Activated T-cell treated with anti-CD3 and anti-CD28 coated beads, Interleukin-2, amount 50 U/mL, for 72 hours (primary cell): ENCODE data around the gene SMARCA5. TPM values are rescaled to one million over a fixed set of nuclear protein-coding genes. Genes with fewer than 3 reads are reported as not detected.

Experiments
- ATAC-seq, 2 donors: fragments of 150-1000 bp; cut with Tn5 transposase; replicated peaks in 1 of 2; 2 replicates each; pipeline ENCODE4 v1.10.0; 2021; ENCODE audit warnings: moderate library complexity in 2 of 2, mild to moderate bottlenecking in 1 of 2
- DNase-seq, 2 donors: peaks; one replicate each; pipeline ENCODE4 v3.0.0; 2021 to 2022; ENCODE audit warnings: mixed read lengths in 1 of 2
- H3K27ac Mint-ChIP-seq: one replicate; pipeline ENCODE4 v1.8.0; 2022; ENCODE audit warnings: mild to moderate bottlenecking, moderate library complexity, mixed read lengths
- H3K27me3 Mint-ChIP-seq: one replicate; pipeline ENCODE4 v1.8.0; 2022; ENCODE audit warnings: low read depth, mixed read lengths
- H3K36me3 Mint-ChIP-seq, 2 donors: one replicate each; pipeline ENCODE4 v1.8.0; 2022; ENCODE audit warnings: mixed read lengths in 2 of 2, mild to moderate bottlenecking in 1 of 2; ENCODE audit not compliant: insufficient read depth in 2 of 2
- H3K4me1 Mint-ChIP-seq: one replicate; pipeline ENCODE4 v1.8.0; 2022; ENCODE audit warnings: low read depth, mixed read lengths
- H3K4me3 Mint-ChIP-seq, 2 donors: one replicate each; pipeline ENCODE4 v1.8.0; 2022; ENCODE audit warnings: mild to moderate bottlenecking in 2 of 2, mixed read lengths in 2 of 2, moderate library complexity in 2 of 2
- H3K9me3 Mint-ChIP-seq, 2 donors: one replicate each; pipeline ENCODE4 v1.8.0; 2022; ENCODE audit warnings: mixed read lengths in 2 of 2
- total RNA-seq, 2 donors: library from RNA; stranded (reverse); gene quantifications; one replicate each; pipeline ENCODE4 v1.2.3, GENCODE V29; 2022

The SMARCA5 gene
- total RNA-seq, 2 donors from 2014 or later: 52.6 to 59.1 TPM

DNA sequence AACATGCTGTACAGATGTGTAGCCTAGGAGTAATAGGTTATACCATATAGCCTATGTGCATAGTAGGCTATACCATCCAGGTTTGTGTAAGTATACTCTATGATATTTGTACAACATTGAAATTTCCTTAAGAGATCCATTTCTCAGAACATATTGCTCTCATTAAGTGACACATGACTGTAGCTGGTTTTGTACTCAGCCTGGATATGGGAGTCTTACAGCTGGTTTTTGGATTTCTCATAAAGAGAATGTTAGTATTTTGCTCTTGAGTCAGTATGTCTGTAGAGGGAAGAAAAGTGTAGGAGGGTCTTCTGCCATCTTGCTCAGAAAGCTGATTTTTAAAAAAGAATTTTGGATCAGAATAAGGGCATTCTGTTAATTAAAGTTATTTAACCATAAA lies 85.3 kb downstream of the SMARCA5 start:
- Mint-ChIP-seq H3K36me3 (peaks cover 3 to 5% of the 10 kb centered on the region in 2 donors), H3K27me3 (no peaks in the 10 kb centered on the region), H3K27ac (no peak overlapping the region), H3K4me1 (no peaks in the 10 kb centered on the region), H3K9me3 (peaks cover 2 to 5% of the 10 kb centered on the region in 2 donors), H3K4me3 (no peak overlapping the region)
- DNase-seq: no peak
- ATAC-seq: no peak

DNA sequence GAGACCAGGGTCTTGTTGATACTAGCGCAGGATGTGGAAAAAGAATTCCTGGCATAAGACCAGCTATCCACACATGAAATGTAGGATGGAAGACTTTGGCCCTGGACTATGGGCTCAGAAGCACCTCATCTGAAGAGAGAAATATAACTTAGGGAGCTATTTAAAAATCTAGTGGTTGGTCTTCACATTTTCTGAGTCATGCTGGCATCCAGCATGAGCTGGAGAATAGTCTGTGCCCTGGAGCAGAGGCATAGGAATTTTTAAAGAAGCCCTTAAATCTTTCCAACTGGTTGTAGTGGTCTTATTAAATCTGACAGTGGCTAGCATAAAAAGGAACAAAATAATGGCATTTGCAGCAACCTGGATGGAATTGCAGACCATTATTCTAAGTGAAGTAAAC lies 86.3 kb downstream of the SMARCA5 start:
- ATAC-seq (no peak), DNase-seq (no peak)
- Mint-ChIP-seq H3K4me3 (no peak overlapping the region), H3K4me1 (no peaks in the 10 kb centered on the region), H3K36me3 (peaks cover 2 to 3% of the 10 kb centered on the region in 2 donors), H3K27ac (no peak overlapping the region), H3K27me3 (no peaks in the 10 kb centered on the region), H3K9me3 (peaks cover 2% of the 10 kb centered on the region in 2 donors)

GRCh38 chr4:143606480-143606879 lies 93.0 kb downstream of the SMARCA5 start:
- ATAC-seq (no peak), DNase-seq (no peak)
- no peaks in the 10 kb centered on the region for H3K4me1 Mint-ChIP-seq
- no peak overlapping the region for H3K27ac Mint-ChIP-seq
- H3K36me3 Mint-ChIP-seq: peaks cover 3% of the 10 kb centered on the region in 2 donors
- no peak overlapping the region for H3K4me3 Mint-ChIP-seq
- no peaks in the 10 kb centered on the region for H3K27me3 Mint-ChIP-seq
- peaks cover 4 to 6% of the 10 kb centered on the region in 2 donors for H3K9me3 Mint-ChIP-seq

Other genes starting within 250 kb of the SMARCA5 start
- 1 to 10 TPM; 1.5 to 1.6 TPM for gene GAB1, start 176.8 kb upstream of the SMARCA5 start, total RNA-seq
- gene FREM3, start 187.0 kb downstream of the SMARCA5 start, total RNA-seq: not detected